Subcutaneous preadipocyte (primary cell): Measurements from ENCODE around the gene ITGA3. TPM values are rescaled to one million over a fixed set of nuclear protein-coding genes. Genes with fewer than 3 reads are reported as not detected.

ENCODE experiments used
- total RNA-seq: library from RNA; depleted of rRNA; stranded (reverse); fragments of >200 nt; gene quantifications from 2 replicates; pipeline ENCODE4 v1.2.3, GENCODE V29; 2012

ITGA3 gene
- total RNA-seq: 21.7 and 133 TPM in 2 replicates

GRCh38 chr17:50055426-50056216 lies at the start of gene ITGA3:
TSS of gene ITGA3 (plus strand) at chr17:50056110. CDS start at chr17:50056440, 330 bp downstream.

GRCh38 chr17:50094753-50095619 lies 39.1 kb downstream of the ITGA3 start, which contains the start of gene PDK2:
TSS of gene PDK2 (plus strand) at chr17:50095351. CDS start at chr17:50095436, 85 bp downstream.

GRCh38 chr17:50129728-50130558 lies 74.0 kb downstream of the ITGA3 start, which contains the start of gene SAMD14:
TSS of gene SAMD14 (minus strand) at chr17:50130160. CDS start at chr17:50124959, 5,201 bp downstream.

Other genes starting within 250 kb of the ITGA3 start
- not detected in 2 replicates for gene TAC4, start 208.0 kb upstream of the ITGA3 start, total RNA-seq
- not detected in 2 replicates for gene DLX4, start 86.9 kb upstream of the ITGA3 start, total RNA-seq
- gene DLX3, start 60.9 kb upstream of the ITGA3 start, total RNA-seq: under 0.01 and 0.98 TPM in 2 replicates
- gene PDK2, start 39.2 kb downstream of the ITGA3 start, total RNA-seq: 12.3 and 26.1 TPM in 2 replicates
- gene SAMD14, start 74.0 kb downstream of the ITGA3 start, total RNA-seq: 0.37 and 0.59 TPM in 2 replicates
- gene PPP1R9B, start 94.6 kb downstream of the ITGA3 start, total RNA-seq: 27.2 and 38.5 TPM in 2 replicates
- not detected in 2 replicates for gene SGCA, start 109.9 kb downstream of the ITGA3 start, total RNA-seq
- 577 and 1,334 TPM in 2 replicates for gene COL1A1, start 145.5 kb downstream of the ITGA3 start, total RNA-seq
- gene TMEM92, start 218.4 kb downstream of the ITGA3 start, total RNA-seq: not detected in 2 replicates